Measurements from ENCODE around the gene SPG7. TPM values are rescaled to one million over a fixed set of nuclear protein-coding genes. Genes with fewer than 3 reads are reported as not detected.

The SPG7 gene
- total and polyA plus RNA-seq, 9 of the 15 experiments (the other 6 are each of a cell fraction or from before 2014, with no cell fraction given), result 5.8 to 89.1 (median 49.4) TPM

DNA sequence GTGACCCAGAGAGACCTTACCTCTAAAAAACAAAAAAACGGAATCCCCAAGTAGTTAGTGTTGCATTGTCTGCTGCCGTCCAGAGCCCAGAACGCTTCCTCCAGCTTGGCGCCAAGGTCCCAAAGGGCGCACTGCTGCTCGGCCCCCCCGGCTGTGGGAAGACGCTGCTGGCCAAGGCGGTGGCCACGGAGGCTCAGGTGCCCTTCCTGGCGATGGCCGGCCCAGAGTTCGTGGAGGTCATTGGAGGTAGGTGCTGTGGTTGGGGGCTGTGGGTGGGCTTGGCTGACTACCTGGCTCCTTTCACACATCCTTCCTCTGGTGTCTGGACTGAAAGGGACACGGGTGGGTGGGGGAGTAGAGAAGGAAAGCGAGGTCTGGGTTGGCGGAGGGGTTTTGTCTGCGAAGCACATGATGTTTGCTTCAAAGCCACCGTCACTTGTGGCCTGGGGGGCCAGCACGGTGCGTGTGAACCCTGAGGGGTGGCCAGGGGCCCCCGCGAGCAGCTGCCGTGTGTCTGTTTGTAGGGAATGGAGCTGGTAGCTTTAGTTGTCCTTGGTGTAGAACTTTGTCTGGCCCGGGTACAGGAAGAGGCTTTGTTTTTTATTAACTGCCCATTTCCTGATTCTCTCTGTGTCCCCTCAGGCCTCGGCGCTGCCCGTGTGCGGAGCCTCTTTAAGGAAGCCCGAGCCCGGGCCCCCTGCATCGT is 23.8 kb downstream of the SPG7 start:
- CTCF ChIA-PET (ENCODE audit: low intra/inter-chr PET ratio), result no interaction called here
- H3K9me1 ChIP-seq (ENCODE audit: control insufficient read depth, insufficient read depth, low read length), result no peaks in the 10 kb centered on the region

More for the DNA sequence above, 23.8 kb downstream of the SPG7 start:
- WGBS (ENCODE audit: insufficient coverage, low coverage, missing lambda C conversion rate), result 97% methylated on average over 27 of the region's 31 CpGs
- intact Hi-C loops (cut with micrococcal nuclease), result no loop called here
- H3K9ac ChIP-seq (ENCODE audit: insufficient read depth in 1 of 2, low read depth in 2 of 2, low read length in 2 of 2), result 0 out of 4 replicates have a peak overlapping the region, but pooled peaks of 1 of the 2 experiments have one; percentile 8
- in situ Hi-C loops (cut with MboI), result no loop called here
- POLR2A ChIA-PET, result interaction anchor here (1.7 kb wide), 1 partner anchor 24 kb away, joined by 6 read pairs; the partner anchor contains the start of gene SPG7
- no peak overlapping the region for H3K4me2 ChIP-seq (ENCODE audit: insufficient read depth, low read length)
- no peak overlapping the region for H3K27ac ChIP-seq (ENCODE audit: extremely low read depth, low read depth, low read length)
- BruUV-seq (replicated peaks), result no TSS peak
- no peaks in the 10 kb centered on the region for H3K27me3 ChIP-seq (ENCODE audit: control insufficient read depth in 2 of 2, insufficient read depth in 2 of 2, low read length in 2 of 2)
- no peak for DNase-seq (ENCODE audit: extremely low read depth in 1 of 4, low spot score in 3 of 4)
- H3K9me3 ChIP-seq (replicated peaks; ENCODE audit: control insufficient read depth, insufficient read depth, low read depth, low read length), result no peaks in the 10 kb centered on the region
- H3K4me3 ChIP-seq, result no peak overlapping the region
- no peak for ATAC-seq
- peaks cover 0 to 1% of the 10 kb centered on the region in 2 experiments; a peak in 1 of 5 replicates for H3K4me1 ChIP-seq (replicated peaks in 1 of 2; ENCODE audit: control insufficient read depth in 2 of 2, insufficient read depth in 2 of 2, low read length in 2 of 2)
- no peaks in the 10 kb centered on the region for H4K20me1 ChIP-seq (replicated peaks; ENCODE audit: control insufficient read depth, insufficient read depth, low read length)
- no peak overlapping the region for H2AFZ ChIP-seq (ENCODE audit: low read depth, low read length)
- no peak for FAIRE-seq
- peaks cover 87% of the 10 kb centered on the region for H3K36me3 ChIP-seq (ENCODE audit: control insufficient read depth, insufficient read depth, low read length)
- TF ChIP-seq CHD7 (IDR thresholded peaks at IDR 0.05; ENCODE audit: low read depth, low read length) (no peak), ZNF165 (CRISPR knock-in tag; IDR thresholded peaks at IDR 0.05; ENCODE audit: borderline replicate concordance) (no peak), POLR2G (IDR thresholded peaks at IDR 0.05; ENCODE audit: low read depth, low read length) (peak; percentile 52; the same call in 1 of the 2 replicates), ZNF133 (CRISPR knock-in tag; IDR thresholded peaks at IDR 0.05) (no peak), ZNF184 (CRISPR knock-in tag; IDR thresholded peaks at IDR 0.05) (0 out of 2 replicates have a peak, but pooled peaks have one; percentile 16)
- TF ChIP-seq, protein P1, sequence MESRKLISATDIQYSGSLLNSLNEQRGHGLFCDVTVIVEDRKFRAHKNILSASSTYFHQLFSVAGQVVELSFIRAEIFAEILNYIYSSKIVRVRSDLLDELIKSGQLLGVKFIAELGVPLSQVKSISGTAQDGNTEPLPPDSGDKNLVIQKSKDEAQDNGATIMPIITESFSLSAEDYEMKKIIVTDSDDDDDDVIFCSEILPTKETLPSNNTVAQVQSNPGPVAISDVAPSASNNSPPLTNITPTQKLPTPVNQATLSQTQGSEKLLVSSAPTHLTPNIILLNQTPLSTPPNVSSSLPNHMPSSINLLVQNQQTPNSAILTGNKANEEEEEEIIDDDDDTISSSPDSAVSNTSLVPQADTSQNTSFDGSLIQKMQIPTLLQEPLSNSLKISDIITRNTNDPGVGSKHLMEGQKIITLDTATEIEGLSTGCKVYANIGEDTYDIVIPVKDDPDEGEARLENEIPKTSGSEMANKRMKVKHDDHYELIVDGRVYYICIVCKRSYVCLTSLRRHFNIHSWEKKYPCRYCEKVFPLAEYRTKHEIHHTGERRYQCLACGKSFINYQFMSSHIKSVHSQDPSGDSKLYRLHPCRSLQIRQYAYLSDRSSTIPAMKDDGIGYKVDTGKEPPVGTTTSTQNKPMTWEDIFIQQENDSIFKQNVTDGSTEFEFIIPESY (CRISPR knock-in tag; IDR thresholded peaks at IDR 0.05), result no peak
- no peaks in the 10 kb centered on the region for H3K79me2 ChIP-seq (ENCODE audit: control insufficient read depth, insufficient read depth, low read length)
